Mucosa of stomach (tissue), 1 donor: ENCODE data around the gene CASK.

Source experiments
- H3K27me3 ChIP-seq: one replicate; pipeline ENCODE4 v1.7.0; 2013; ENCODE audit warnings: mild to moderate bottlenecking, low read length; ENCODE audit not compliant: control insufficient read depth, insufficient read depth
- H3K36me3 ChIP-seq: one replicate; pipeline ENCODE4 v1.7.0; 2013; ENCODE audit warnings: low read length; ENCODE audit not compliant: control insufficient read depth, insufficient read depth
- H3K4me1 ChIP-seq: one replicate; pipeline ENCODE4 v1.7.0; 2013; ENCODE audit warnings: mild to moderate bottlenecking, low read length; ENCODE audit not compliant: control insufficient read depth, insufficient read depth
- H3K4me3 ChIP-seq: one replicate; pipeline ENCODE4 v1.7.0; 2013; ENCODE audit warnings: low read length
- H3K9ac ChIP-seq: one replicate; pipeline ENCODE4 v1.7.0; 2013; ENCODE audit warnings: mild to moderate bottlenecking, low read length, moderate library complexity
- H3K9me3 ChIP-seq: one replicate; pipeline ENCODE4 v1.7.0; 2013; ENCODE audit warnings: mild to moderate bottlenecking, low read length, moderate library complexity; ENCODE audit not compliant: control insufficient read depth
- donor health status: Pancreatic carcinoma.

Gene CASK

GRCh38 chrX:41903544-41903943, 19.8 kb downstream of the CASK start:
- Histone ChIP-seq H3K9me3 (no peaks in the 10 kb centered on the region), H3K4me1 (no peaks in the 10 kb centered on the region), H3K36me3 (no peaks in the 10 kb centered on the region), H3K27me3 (no peaks in the 10 kb centered on the region), H3K9ac (no peak overlapping the region), H3K4me3 (no peak overlapping the region)

DNA sequence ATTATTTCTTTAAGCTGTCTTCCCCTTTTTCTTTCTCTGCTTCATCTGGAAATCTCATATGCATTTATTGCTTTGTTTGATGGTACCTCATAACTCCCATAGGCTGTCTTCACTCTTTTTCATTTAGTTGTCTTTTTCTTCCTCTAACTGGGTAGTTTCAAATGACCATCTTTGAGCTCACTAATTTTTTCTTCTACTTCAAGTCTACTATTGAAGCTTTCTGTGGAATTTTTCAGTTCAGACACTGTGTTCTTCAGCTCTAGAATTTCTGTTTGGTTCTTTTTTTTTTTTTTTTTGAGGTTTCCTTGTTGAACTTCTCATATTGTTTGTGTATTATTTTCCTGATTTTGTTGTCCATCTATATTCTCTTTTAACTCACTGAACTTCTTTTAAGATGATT, 23.0 kb downstream of the CASK start:
- no peaks in the 10 kb centered on the region for H3K9me3 ChIP-seq

GRCh38 chrX:41895826-41896225, 27.5 kb downstream of the CASK start:
- Histone ChIP-seq H3K36me3 (no peaks in the 10 kb centered on the region), H3K4me1 (no peaks in the 10 kb centered on the region), H3K9me3 (no peaks in the 10 kb centered on the region), H3K4me3 (no peak overlapping the region), H3K27me3 (no peaks in the 10 kb centered on the region), H3K9ac (no peak overlapping the region)

More for the DNA sequence above, 23.0 kb downstream of the CASK start:
- no peak overlapping the region for H3K9ac ChIP-seq
- no peaks in the 10 kb centered on the region for H3K36me3 ChIP-seq
- no peaks in the 10 kb centered on the region for H3K27me3 ChIP-seq
- no peaks in the 10 kb centered on the region for H3K4me1 ChIP-seq
- H3K4me3 ChIP-seq, result no peak overlapping the region

GRCh38 chrX:41890026-41890423, 33.3 kb downstream of the CASK start:
- Histone ChIP-seq H3K4me3 (no peak overlapping the region), H3K4me1 (no peaks in the 10 kb centered on the region), H3K27me3 (no peaks in the 10 kb centered on the region), H3K36me3 (no peaks in the 10 kb centered on the region), H3K9me3 (no peaks in the 10 kb centered on the region), H3K9ac (no peak overlapping the region)

GRCh38 chrX:41889317-41890025, 33.9 kb downstream of the CASK start:
- H3K9me3 ChIP-seq, result no peaks in the 10 kb centered on the region
- no peak overlapping the region for H3K4me3 ChIP-seq
- no peaks in the 10 kb centered on the region for H3K27me3 ChIP-seq
- H3K4me1 ChIP-seq, result no peaks in the 10 kb centered on the region
- no peak overlapping the region for H3K9ac ChIP-seq
- no peaks in the 10 kb centered on the region for H3K36me3 ChIP-seq

- H3K9ac ChIP-seq, result no peak overlapping the region
- H3K27me3 ChIP-seq, result no peaks in the 10 kb centered on the region
- H3K4me1 ChIP-seq, result no peaks in the 10 kb centered on the region
- H3K9me3 ChIP-seq, result no peaks in the 10 kb centered on the region
- H3K4me3 ChIP-seq, result no peak overlapping the region
- no peaks in the 10 kb centered on the region for H3K36me3 ChIP-seq
These were observed 35.7 kb downstream of the CASK start for GRCh38 chrX:41887691-41888090.

DNA sequence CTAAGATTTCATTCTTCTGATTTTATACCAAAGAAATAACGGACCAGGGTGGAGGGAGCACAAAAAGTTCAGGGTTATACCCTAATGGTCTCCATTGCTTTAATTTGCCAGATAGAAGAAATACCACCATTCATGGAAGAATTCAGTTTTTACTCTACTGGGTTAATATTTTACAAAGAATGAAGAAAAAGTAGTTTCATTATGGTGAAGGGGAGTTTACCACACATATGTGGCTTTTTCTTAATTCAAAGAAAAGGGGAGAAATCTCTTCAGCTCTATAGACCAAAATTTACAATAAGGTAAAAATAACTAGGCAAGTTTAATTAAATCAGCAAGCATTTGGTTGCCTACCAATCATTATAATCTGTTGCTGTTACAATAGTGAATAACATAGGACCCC, 37.6 kb downstream of the CASK start:
- no peak overlapping the region for H3K4me3 ChIP-seq
- H3K9me3 ChIP-seq, result no peaks in the 10 kb centered on the region
- no peak overlapping the region for H3K9ac ChIP-seq
- no peaks in the 10 kb centered on the region for H3K36me3 ChIP-seq
- no peaks in the 10 kb centered on the region for H3K27me3 ChIP-seq
- no peaks in the 10 kb centered on the region for H3K4me1 ChIP-seq

DNA sequence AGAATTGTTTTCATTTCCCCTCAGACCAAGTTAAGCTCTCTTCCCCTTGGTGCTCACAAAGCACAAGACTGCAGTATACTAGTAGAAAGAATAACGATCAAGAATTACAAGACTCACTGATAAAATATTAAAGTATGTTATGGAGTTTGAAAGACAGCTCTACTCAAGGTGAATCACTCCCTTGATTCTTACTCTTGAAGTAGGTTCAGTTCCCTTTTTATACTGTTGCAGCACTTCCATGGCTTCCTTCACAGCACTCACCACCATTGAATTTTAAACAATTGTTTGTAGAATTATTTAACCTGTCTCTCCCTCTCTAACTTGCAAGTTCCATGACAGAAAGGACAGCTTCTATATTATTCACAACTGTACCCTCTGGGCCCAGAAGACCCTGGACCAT, 42.2 kb downstream of the CASK start:
- no peaks in the 10 kb centered on the region for H3K9me3 ChIP-seq
- H3K9ac ChIP-seq, result no peak overlapping the region
- no peaks in the 10 kb centered on the region for H3K36me3 ChIP-seq
- no peaks in the 10 kb centered on the region for H3K4me1 ChIP-seq
- no peak overlapping the region for H3K4me3 ChIP-seq
- H3K27me3 ChIP-seq, result no peaks in the 10 kb centered on the region

GRCh38 chrX:41877167-41877566, 46.2 kb downstream of the CASK start:
- Histone ChIP-seq H3K27me3 (no peaks in the 10 kb centered on the region), H3K4me3 (no peak overlapping the region), H3K36me3 (no peaks in the 10 kb centered on the region), H3K9me3 (no peaks in the 10 kb centered on the region), H3K9ac (no peak overlapping the region), H3K4me1 (no peaks in the 10 kb centered on the region)

DNA sequence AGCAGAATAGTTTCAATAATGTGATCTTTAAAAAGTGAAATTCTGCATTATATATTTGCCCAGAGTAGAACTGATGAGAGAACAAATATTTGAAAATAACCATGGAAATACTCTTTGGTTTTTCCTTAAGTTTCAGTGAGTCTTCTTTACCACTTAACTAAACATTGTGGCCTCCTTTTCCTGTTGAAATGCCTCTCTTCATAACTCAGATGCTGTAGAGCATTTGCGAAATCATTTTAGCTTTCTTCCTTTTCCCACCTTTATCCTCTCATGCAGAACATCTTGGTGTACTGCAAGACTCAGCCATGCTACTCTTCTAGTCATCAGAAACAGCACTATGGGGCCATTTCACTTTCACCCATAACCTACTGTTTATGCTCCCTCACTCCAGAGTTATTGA, 48.2 kb downstream of the CASK start:
- H3K4me3 ChIP-seq, result no peak overlapping the region

GRCh38 chrX:41870719-41871151, 52.6 kb downstream of the CASK start:
- no peak overlapping the region for H3K4me3 ChIP-seq
- no peaks in the 10 kb centered on the region for H3K36me3 ChIP-seq
- H3K9me3 ChIP-seq, result no peaks in the 10 kb centered on the region

More for the DNA sequence above, 48.2 kb downstream of the CASK start:
- H3K9me3 ChIP-seq, result no peaks in the 10 kb centered on the region
- no peak overlapping the region for H3K9ac ChIP-seq
- H3K4me1 ChIP-seq, result peaks cover 6% of the 10 kb centered on the region
- H3K36me3 ChIP-seq, result no peaks in the 10 kb centered on the region
- H3K27me3 ChIP-seq, result no peaks in the 10 kb centered on the region

GRCh38 chrX:41868392-41868977, 54.9 kb downstream of the CASK start:
- no peaks in the 10 kb centered on the region for H3K36me3 ChIP-seq
- H3K4me3 ChIP-seq, result no peak overlapping the region
- H3K9ac ChIP-seq, result no peak overlapping the region
- no peaks in the 10 kb centered on the region for H3K9me3 ChIP-seq
- H3K4me1 ChIP-seq, result peaks cover 12% of the 10 kb centered on the region
- H3K27me3 ChIP-seq, result no peaks in the 10 kb centered on the region

More at GRCh38 chrX:41870719-41871151, 52.6 kb downstream of the CASK start:
- Histone ChIP-seq H3K9ac (no peak overlapping the region), H3K27me3 (no peaks in the 10 kb centered on the region), H3K4me1 (peaks cover 12% of the 10 kb centered on the region)
